Measurements from ENCODE around the gene COL8A1.

GRCh38 chr3:99666201-99666600, 27.8 kb downstream of the COL8A1 start:
- TF ChIP-seq NFRKB (IDR thresholded peaks at IDR 0.05), result no peak
- TF ChIP-seq FOXM1 (IDR thresholded peaks at IDR 0.05; ENCODE audit: borderline replicate concordance), result no peak
